ENCODE data around the gene DNAJC5. TPM values are rescaled to one million over a fixed set of nuclear protein-coding genes. Genes with fewer than 3 reads are reported as not detected.

The DNAJC5 gene
- total RNA-seq, 4 donors from 2014 or later: 58.7 to 89.5 (median 75.4) TPM

DNA sequence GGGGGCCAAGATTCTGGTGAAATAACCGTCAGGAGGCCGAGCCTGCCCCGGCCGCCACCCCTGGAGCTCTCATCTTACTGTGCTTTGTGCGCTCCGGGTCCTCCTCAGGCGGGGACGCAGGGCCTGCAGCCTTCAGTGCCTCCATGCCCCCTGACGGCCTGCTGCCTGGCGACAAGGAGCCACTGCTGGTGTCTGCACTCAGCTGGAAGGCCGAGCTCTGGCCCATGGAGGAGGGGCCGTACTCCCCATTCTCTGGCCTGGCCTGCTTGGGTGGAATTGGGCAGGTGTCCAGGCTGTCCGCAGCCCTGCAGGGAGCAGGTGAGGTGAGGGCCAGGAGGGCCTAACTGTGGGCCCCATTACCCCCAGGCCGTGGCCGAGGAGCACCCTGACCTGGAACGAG lies 69.5 kb downstream of the DNAJC5 start:
- Histone ChIP-seq H3K36me3 (peaks cover 38 to 76% (median 40%) of the 10 kb centered on the region in 3 donors), H3K9me3 (no peaks in the 10 kb centered on the region), H3K27me3 (no peaks in the 10 kb centered on the region), H3K4me1 (peaks cover 9 to 17% (median 10%) of the 10 kb centered on the region in 3 donors), H3K4me3 (no peak overlapping the region), H3K27ac (no peak overlapping the region)
- no peak for TF ChIP-seq POLR2A (IDR thresholded peaks at IDR 0.05)
- intact Hi-C loops (cut with DNase I): no loop called here
- 93 to 94% methylated on average over 9 to 11 of the region's 16 CpGs for WGBS, 2 donors
- no peak for DNase-seq

- no peak for DNase-seq
- Histone ChIP-seq H3K4me1 (peaks cover 15 to 26% (median 17%) of the 10 kb centered on the region in 3 donors), H3K4me3 (no peak overlapping the region), H3K36me3 (peaks cover 35 to 57% (median 36%) of the 10 kb centered on the region in 3 donors), H3K9me3 (no peaks in the 10 kb centered on the region), H3K27me3 (no peaks in the 10 kb centered on the region), H3K27ac (no peak overlapping the region)
- TF ChIP-seq CTCF (IDR thresholded peaks at IDR 0.05) (no peak), POLR2A (IDR thresholded peaks at IDR 0.05) (no peak)
- intact Hi-C loops (cut with DNase I): no loop called here
- 85 to 94% methylated on average over 5 to 9 of the region's 27 CpGs for WGBS, 2 donors
These were observed 71.4 kb downstream of the DNAJC5 start for GRCh38 chr20:63966172-63966943.

- Histone ChIP-seq H3K27me3 (no peaks in the 10 kb centered on the region), H3K9me3 (no peaks in the 10 kb centered on the region), H3K4me1 (peaks cover 15 to 26% (median 17%) of the 10 kb centered on the region in 3 donors), H3K27ac (no peak overlapping the region), H3K36me3 (peaks cover 29 to 51% (median 36%) of the 10 kb centered on the region in 3 donors), H3K4me3 (no peak overlapping the region)
- DNase-seq: no peak
- intact Hi-C loops (cut with DNase I): no loop called here
- no CpG with 5 or more reads among the region's 13 CpGs for WGBS, 2 donors
- TF ChIP-seq POLR2A (IDR thresholded peaks at IDR 0.05) (no peak), CTCF (IDR thresholded peaks at IDR 0.05) (no peak)
These were observed 72.0 kb downstream of the DNAJC5 start for GRCh38 chr20:63966944-63967322.

DNA sequence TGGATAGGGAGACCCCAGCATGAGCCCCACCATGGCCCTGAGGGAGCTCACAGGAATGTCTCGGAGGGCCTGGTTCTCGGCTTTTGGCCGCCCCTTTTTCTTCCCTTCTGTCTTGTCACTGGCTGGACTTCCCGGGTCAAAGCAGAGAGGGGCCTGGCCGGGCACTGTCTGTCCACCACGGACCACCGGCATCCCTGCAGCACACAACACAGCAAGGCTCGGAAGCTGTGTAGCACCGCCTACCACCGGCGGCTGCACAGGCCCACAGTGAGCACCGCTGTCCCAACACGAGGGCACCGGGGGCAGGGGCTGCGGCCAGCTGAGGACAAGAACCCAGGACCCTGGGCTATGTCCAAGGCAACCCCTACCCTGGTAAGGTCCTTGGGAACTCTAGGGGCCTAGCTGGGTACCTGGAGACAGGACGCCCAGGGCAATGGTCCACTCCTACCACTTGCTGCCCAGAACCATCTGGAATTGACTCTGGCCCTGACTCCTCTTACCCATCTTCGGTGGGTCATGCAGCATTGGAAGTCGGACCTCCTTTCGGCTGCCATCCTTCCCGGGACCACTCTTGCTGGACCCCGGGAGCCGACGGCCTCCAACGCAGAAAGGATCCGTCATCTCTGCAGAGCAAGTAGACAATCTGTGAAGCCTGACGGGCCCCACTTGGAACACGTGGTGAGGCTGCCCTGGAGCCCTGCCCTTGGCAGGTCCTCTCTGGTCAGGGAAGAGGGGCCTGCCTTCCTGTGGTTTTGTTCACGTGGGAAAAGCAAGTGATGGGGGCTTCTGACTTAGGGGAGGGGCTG lies 72.6 kb downstream of the DNAJC5 start:
- no peak for TF ChIP-seq POLR2A (IDR thresholded peaks at IDR 0.05)
- TF ChIP-seq CTCF (IDR thresholded peaks at IDR 0.05): no peak
- H3K36me3 ChIP-seq: peaks cover 23 to 45% (median 36%) of the 10 kb centered on the region in 3 donors
- 93 to 98% methylated on average over 6 to 7 of the region's 28 CpGs for WGBS, 2 donors
- H3K4me3 ChIP-seq: no peak overlapping the region
- H3K4me1 ChIP-seq: peaks cover 15 to 26% (median 17%) of the 10 kb centered on the region in 3 donors
- no peak overlapping the region for H3K27ac ChIP-seq
- H3K9me3 ChIP-seq: no peaks in the 10 kb centered on the region
- intact Hi-C loops (cut with DNase I): no loop called here
- no peaks in the 10 kb centered on the region for H3K27me3 ChIP-seq
- no peak for DNase-seq

GRCh38 chr20:63968136-63968927 lies 73.4 kb downstream of the DNAJC5 start:
- peak overlapping the region; percentile 55 to 87 (median 62) for H3K4me3 ChIP-seq
- intact Hi-C loops (cut with DNase I): no loop called here
- peaks cover 15 to 27% (median 17%) of the 10 kb centered on the region in 3 donors for H3K4me1 ChIP-seq
- TF ChIP-seq CTCF (IDR thresholded peaks at IDR 0.05) (no peak), POLR2A (IDR thresholded peaks at IDR 0.05) (no peak)
- H3K27me3 ChIP-seq: no peaks in the 10 kb centered on the region
- DNase-seq: no peak
- no peaks in the 10 kb centered on the region for H3K9me3 ChIP-seq
- peaks cover 15 to 37% (median 29%) of the 10 kb centered on the region in 3 donors for H3K36me3 ChIP-seq
- WGBS, 2 donors: 63% methylated on average over 9 of the region's 14 CpGs; no CpG with 5 or more reads in 1 of the 2 donors
- peak overlapping the region; percentile 61 to 82 (median 82) for H3K27ac ChIP-seq
